ENCODE measurements around the gene RAD52. TPM values are rescaled to one million over a fixed set of nuclear protein-coding genes. Genes with fewer than 3 reads are reported as not detected.

Gene RAD52
- total and polyA plus RNA-seq, 12 donors, result 4.1 to 14.8 (median 6.1) TPM

GRCh38 chr12:931060-931459 lies 18.4 kb downstream of the RAD52 start:
- DNase-seq (no peak), ATAC-seq (no peak)
- H3K9me3 ChIP-seq, result no peaks in the 10 kb centered on the region
- H3K27me3 ChIP-seq, result no peaks in the 10 kb centered on the region
- WGBS, 2 donors, result 94% methylated on average over 5 of the region's 5 CpGs
- peaks cover 0 to 3% (median 0%) of the 10 kb centered on the region in 9 donors for H3K4me1 ChIP-seq
- H3K27ac ChIP-seq, result no peak overlapping the region
- TF ChIP-seq, protein P1, sequence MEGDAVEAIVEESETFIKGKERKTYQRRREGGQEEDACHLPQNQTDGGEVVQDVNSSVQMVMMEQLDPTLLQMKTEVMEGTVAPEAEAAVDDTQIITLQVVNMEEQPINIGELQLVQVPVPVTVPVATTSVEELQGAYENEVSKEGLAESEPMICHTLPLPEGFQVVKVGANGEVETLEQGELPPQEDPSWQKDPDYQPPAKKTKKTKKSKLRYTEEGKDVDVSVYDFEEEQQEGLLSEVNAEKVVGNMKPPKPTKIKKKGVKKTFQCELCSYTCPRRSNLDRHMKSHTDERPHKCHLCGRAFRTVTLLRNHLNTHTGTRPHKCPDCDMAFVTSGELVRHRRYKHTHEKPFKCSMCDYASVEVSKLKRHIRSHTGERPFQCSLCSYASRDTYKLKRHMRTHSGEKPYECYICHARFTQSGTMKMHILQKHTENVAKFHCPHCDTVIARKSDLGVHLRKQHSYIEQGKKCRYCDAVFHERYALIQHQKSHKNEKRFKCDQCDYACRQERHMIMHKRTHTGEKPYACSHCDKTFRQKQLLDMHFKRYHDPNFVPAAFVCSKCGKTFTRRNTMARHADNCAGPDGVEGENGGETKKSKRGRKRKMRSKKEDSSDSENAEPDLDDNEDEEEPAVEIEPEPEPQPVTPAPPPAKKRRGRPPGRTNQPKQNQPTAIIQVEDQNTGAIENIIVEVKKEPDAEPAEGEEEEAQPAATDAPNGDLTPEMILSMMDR (IDR thresholded peaks at IDR 0.05), result no peak
- no peak overlapping the region for H3K4me3 ChIP-seq
- intact Hi-C loops (cut with DNase I), result loop anchor here in 1 of 10 donors (10.0 kb wide), 1 partner anchor 46 kb away; no protein-coding TSS in a partner anchor
- H3K36me3 ChIP-seq, result peaks cover 0 to 76% (median 52%) of the 10 kb centered on the region in 9 donors

- no peak overlapping the region for H3K27ac ChIP-seq
- intact Hi-C loops (cut with DNase I), result no loop called here
- TF ChIP-seq, protein P1 (IDR thresholded peaks at IDR 0.05), result no peak
- ATAC-seq, result no peak
- no peaks in the 10 kb centered on the region for H3K9me3 ChIP-seq
- H3K27me3 ChIP-seq, result no peaks in the 10 kb centered on the region
- 88 to 89% methylated on average over 12 of the region's 12 CpGs for WGBS, 2 donors
- no peak overlapping the region for H3K4me3 ChIP-seq
- peaks cover 0 to 100% (median 53%) of the 10 kb centered on the region in 9 donors for H3K36me3 ChIP-seq
- peaks cover 0 to 3% (median 0%) of the 10 kb centered on the region in 9 donors for H3K4me1 ChIP-seq
- no peak for DNase-seq
Measured at GRCh38 chr12:926641-927040, 22.9 kb downstream of the RAD52 start.

DNA sequence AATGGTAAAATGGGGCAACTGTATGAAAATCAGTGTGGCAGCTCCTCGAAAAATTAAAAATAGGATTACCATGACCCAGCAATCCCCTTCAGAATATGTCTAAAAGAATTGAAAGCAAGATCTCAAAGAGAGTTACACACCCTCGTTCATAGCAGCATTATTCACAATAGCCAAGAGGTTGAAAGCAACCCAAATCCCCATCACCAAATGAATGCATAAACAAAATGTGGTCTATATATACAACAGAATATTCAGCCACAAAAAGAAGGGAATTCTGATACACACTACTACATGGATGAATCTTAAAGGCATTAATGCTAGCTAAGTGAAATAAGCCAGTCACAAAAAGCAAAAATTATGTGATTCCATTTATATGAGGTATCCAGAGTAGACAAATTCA lies 27.2 kb downstream of the RAD52 start:
- Histone ChIP-seq H3K36me3 (peaks cover 0 to 93% (median 33%) of the 10 kb centered on the region in 9 donors), H3K27ac (no peak overlapping the region), H3K4me3 (no peak overlapping the region), H3K4me1 (no peaks in the 10 kb centered on the region), H3K27me3 (no peaks in the 10 kb centered on the region), H3K9me3 (no peaks in the 10 kb centered on the region)
- no peak for ATAC-seq
- no peak for DNase-seq
- intact Hi-C loops (cut with DNase I), result no loop called here
- TF ChIP-seq, protein P1 (IDR thresholded peaks at IDR 0.05), result no peak
- WGBS, 2 donors, result 86% methylated on average over 2 of the region's 2 CpGs

GRCh38 chr12:920676-921075 lies 28.8 kb downstream of the RAD52 start:
- Histone ChIP-seq H3K9me3 (no peaks in the 10 kb centered on the region), H3K4me3 (no peak overlapping the region), H3K27ac (no peak overlapping the region), H3K36me3 (peaks cover 0 to 93% (median 33%) of the 10 kb centered on the region in 9 donors), H3K4me1 (peaks cover 0 to 3% (median 0%) of the 10 kb centered on the region in 9 donors), H3K27me3 (no peaks in the 10 kb centered on the region)
- TF ChIP-seq, protein P1 (IDR thresholded peaks at IDR 0.05), result no peak
- ATAC-seq (no peak), DNase-seq (no peak)
- intact Hi-C loops (cut with DNase I), result no loop called here
- WGBS, 2 donors, result 97 to 98% methylated on average over 1 of the region's 1 CpG
